Natural killer cell (primary cell): ENCODE results near the gene SCYL3. TPM values are rescaled to one million over a fixed set of nuclear protein-coding genes. Genes with fewer than 3 reads are reported as not detected.

Source experiments
- ATAC-seq, 3 donors: fragments of 150-1000 bp in 2 of 3; fragments of 200-7000 bp in 1 of 3; cut with Tn5 transposase; 1 replicate in 1 of 3; 2 replicates in 2 of 3; pipeline ENCODE4 v1.10.0; 2021; ENCODE audit warnings: mild to moderate bottlenecking in 2 of 3, moderate library complexity in 2 of 3
- DNase-seq, 2 donors: peaks; one replicate each; pipeline versions ENCODE4 v3.0.0 to v3.0.0-alpha.2; 2013 to 2021; ENCODE audit warnings: mixed read lengths in 1 of 2
- H3K27ac ChIP-seq: one replicate; pipeline ENCODE4 v1.5.1; 2013; ENCODE audit warnings: mild to moderate bottlenecking, low read length
- H3K27me3 ChIP-seq: one replicate; pipeline ENCODE4 v1.6.1; 2013; ENCODE audit warnings: low read length; ENCODE audit not compliant: control insufficient read depth, insufficient read depth
- H3K36me3 ChIP-seq: one replicate; pipeline ENCODE4 v1.6.1; 2013; ENCODE audit warnings: low read length; ENCODE audit not compliant: control insufficient read depth, insufficient read depth
- H3K4me1 ChIP-seq: one replicate; pipeline ENCODE4 v1.6.1; 2013; ENCODE audit warnings: low read length; ENCODE audit not compliant: control insufficient read depth, insufficient read depth
- H3K4me3 ChIP-seq: one replicate; pipeline ENCODE4 v1.5.1; 2013; ENCODE audit warnings: low read length
- H3K9me3 ChIP-seq: one replicate; pipeline ENCODE4 v1.6.1; 2013; ENCODE audit warnings: low read length; ENCODE audit not compliant: control insufficient read depth, insufficient read depth
- H3K27ac Mint-ChIP-seq, 2 donors: one replicate each; pipeline ENCODE4 v1.8.0; 2022; ENCODE audit warnings: mild to moderate bottlenecking in 2 of 2, mixed read lengths in 2 of 2, moderate library complexity in 1 of 2
- H3K27me3 Mint-ChIP-seq, 2 donors: one replicate each; pipeline ENCODE4 v1.8.0; 2022; ENCODE audit warnings: low read depth in 2 of 2, mixed read lengths in 2 of 2
- H3K36me3 Mint-ChIP-seq: one replicate; pipeline ENCODE4 v1.8.0; 2022; ENCODE audit warnings: mixed read lengths
- H3K4me1 Mint-ChIP-seq, 2 donors: one replicate each; pipeline ENCODE4 v1.8.0; 2022; ENCODE audit warnings: mixed read lengths in 2 of 2
- H3K4me3 Mint-ChIP-seq: one replicate; pipeline ENCODE4 v1.8.0; 2022; ENCODE audit warnings: mild to moderate bottlenecking, moderate library complexity, mixed read lengths
- H3K9me3 Mint-ChIP-seq, 2 donors: one replicate each; pipeline ENCODE4 v1.8.0; 2022; ENCODE audit warnings: mixed read lengths in 2 of 2
- WGBS: methylation state at CpG from one replicate; pipeline ENCODE4 v1.1.7; 2013; ENCODE audit warnings: missing lambda C conversion rate; ENCODE audit not compliant: insufficient coverage; 5-methylcytosine and 5-hydroxymethylcytosine counted together
- intact Hi-C: fragments of 100-400 bp; cut with micrococcal nuclease; formaldehyde crosslinking; loops from one replicate; pipeline ENCODE4 v1.14.2; 2022
- total RNA-seq, 4 donors: library from RNA; stranded (reverse); fragments of 120-200 nt in 1 of 4; gene quantifications; one replicate each; pipeline versions ENCODE4 v1.2.3 to v1.2.4, GENCODE V29; 2013 to 2022
- TF ChIP-seq, protein P1 (sequence below): fragments of 200-600 bp; IDR thresholded peaks from one replicate; pipeline ENCODE4 v1.8.0; 2022; ENCODE audit warnings: antibody characterized with exemption

SCYL3 gene
- total RNA-seq, 3 donors from 2014 or later (not counting 1 experiment from before 2014, with no cell fraction given), result 6.0 to 12.3 (median 7.0) TPM

DNA sequence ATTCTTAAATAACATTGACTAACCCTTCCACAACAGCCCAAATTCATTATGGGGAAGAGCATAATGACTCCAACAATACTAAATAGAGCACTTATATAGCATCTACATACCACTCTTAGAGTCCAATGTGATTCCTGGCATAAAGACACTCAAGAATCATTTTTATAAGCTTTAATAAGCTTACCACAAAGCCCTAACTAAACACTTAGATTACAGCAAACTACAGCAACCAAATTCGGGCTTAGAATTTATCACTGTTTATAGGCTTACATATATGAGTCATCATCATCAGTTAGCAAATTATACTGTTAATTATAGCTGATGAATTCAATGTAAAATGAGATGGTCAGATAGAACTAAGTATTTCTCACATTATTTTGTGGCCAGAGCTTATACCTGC is 7.3 kb downstream of the SCYL3 start:
- Mint-ChIP-seq H3K9me3 (no peaks in the 10 kb centered on the region), H3K36me3 (peaks cover 14% of the 10 kb centered on the region), H3K4me3 (no peak overlapping the region), H3K4me1 (peaks cover 32 to 39% of the 10 kb centered on the region in 2 donors), H3K27ac (no peak overlapping the region), H3K27me3 (no peaks in the 10 kb centered on the region)
- no peak overlapping the region for H3K27ac ChIP-seq
- no peaks in the 10 kb centered on the region for H3K27me3 ChIP-seq
- H3K36me3 ChIP-seq, result peaks cover 36% of the 10 kb centered on the region
- peaks cover 8% of the 10 kb centered on the region for H3K4me1 ChIP-seq
- WGBS, result no CpG with 5 or more reads among the region's 1 CpG
- TF ChIP-seq, protein P1, sequence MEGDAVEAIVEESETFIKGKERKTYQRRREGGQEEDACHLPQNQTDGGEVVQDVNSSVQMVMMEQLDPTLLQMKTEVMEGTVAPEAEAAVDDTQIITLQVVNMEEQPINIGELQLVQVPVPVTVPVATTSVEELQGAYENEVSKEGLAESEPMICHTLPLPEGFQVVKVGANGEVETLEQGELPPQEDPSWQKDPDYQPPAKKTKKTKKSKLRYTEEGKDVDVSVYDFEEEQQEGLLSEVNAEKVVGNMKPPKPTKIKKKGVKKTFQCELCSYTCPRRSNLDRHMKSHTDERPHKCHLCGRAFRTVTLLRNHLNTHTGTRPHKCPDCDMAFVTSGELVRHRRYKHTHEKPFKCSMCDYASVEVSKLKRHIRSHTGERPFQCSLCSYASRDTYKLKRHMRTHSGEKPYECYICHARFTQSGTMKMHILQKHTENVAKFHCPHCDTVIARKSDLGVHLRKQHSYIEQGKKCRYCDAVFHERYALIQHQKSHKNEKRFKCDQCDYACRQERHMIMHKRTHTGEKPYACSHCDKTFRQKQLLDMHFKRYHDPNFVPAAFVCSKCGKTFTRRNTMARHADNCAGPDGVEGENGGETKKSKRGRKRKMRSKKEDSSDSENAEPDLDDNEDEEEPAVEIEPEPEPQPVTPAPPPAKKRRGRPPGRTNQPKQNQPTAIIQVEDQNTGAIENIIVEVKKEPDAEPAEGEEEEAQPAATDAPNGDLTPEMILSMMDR, result no peak
- intact Hi-C loops, result no loop called here
- no peak overlapping the region for H3K4me3 ChIP-seq
- no peaks in the 10 kb centered on the region for H3K9me3 ChIP-seq
- ATAC-seq (no peak), DNase-seq (no peak)

GRCh38 chr1:169885207-169885606 is 8.5 kb downstream of the SCYL3 start:
- H3K4me1 ChIP-seq, result no peaks in the 10 kb centered on the region
- peaks cover 36% of the 10 kb centered on the region for H3K36me3 ChIP-seq
- Mint-ChIP-seq H3K9me3 (no peaks in the 10 kb centered on the region), H3K27me3 (no peaks in the 10 kb centered on the region), H3K4me1 (peaks cover 20 to 29% of the 10 kb centered on the region in 2 donors), H3K4me3 (no peak overlapping the region), H3K36me3 (peaks cover 14% of the 10 kb centered on the region), H3K27ac (no peak overlapping the region)
- TF ChIP-seq, protein P1, result no peak
- ATAC-seq, result no peak
- intact Hi-C loops, result no loop called here
- H3K9me3 ChIP-seq, result no peaks in the 10 kb centered on the region
- no peak for DNase-seq
- no peak overlapping the region for H3K27ac ChIP-seq
- WGBS, result 88% methylated on average over 1 of the region's 2 CpGs
- H3K27me3 ChIP-seq, result no peaks in the 10 kb centered on the region
- H3K4me3 ChIP-seq, result no peak overlapping the region

DNA sequence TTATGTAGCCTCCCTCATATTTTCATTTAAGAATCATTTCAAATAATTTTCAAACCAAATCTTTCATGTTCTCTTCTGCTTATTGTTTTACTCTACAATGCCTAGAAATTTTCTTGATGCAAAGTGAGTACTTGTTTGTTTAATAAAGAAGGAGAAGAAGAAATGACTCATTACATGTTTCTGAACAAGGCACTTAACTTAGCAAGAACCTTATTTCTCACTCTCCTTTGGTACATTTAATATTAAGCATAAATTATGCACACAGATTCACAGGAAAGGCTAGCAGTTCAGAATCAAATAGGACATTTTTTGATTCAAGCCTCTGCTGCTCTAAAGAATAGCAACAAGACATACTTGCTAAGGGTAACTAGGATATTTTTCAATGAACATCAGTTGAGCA is 9.1 kb downstream of the SCYL3 start:
- no peak overlapping the region for H3K4me3 ChIP-seq
- no peaks in the 10 kb centered on the region for H3K4me1 ChIP-seq
- no peak overlapping the region for H3K4me3 Mint-ChIP-seq

More for the DNA sequence above, 9.1 kb downstream of the SCYL3 start:
- ATAC-seq, result no peak
- Histone ChIP-seq H3K9me3 (no peaks in the 10 kb centered on the region), H3K27me3 (no peaks in the 10 kb centered on the region), H3K27ac (no peak overlapping the region), H3K36me3 (peaks cover 36% of the 10 kb centered on the region)
- Mint-ChIP-seq H3K36me3 (peaks cover 14% of the 10 kb centered on the region), H3K27ac (no peak overlapping the region), H3K9me3 (no peaks in the 10 kb centered on the region), H3K27me3 (no peaks in the 10 kb centered on the region), H3K4me1 (peaks cover 16 to 25% of the 10 kb centered on the region in 2 donors)
- TF ChIP-seq, protein P1, result no peak
- DNase-seq, result no peak
- intact Hi-C loops, result no loop called here
